Measurements from ENCODE around the gene PAFAH1B2.
A peak's percentile ranks its signal among the peaks of the same experiment; 100 is the strongest.

- TF ChIP-seq CTCF (IDR thresholded peaks at IDR 0.05 in 8 of 11, conservative IDR thresholded peaks at IDR 0.05 in 3 of 11), result no peak
- no peak for TF ChIP-seq POLR2A (IDR thresholded peaks at IDR 0.05)
- TF ChIP-seq POLR2AphosphoS5 (IDR thresholded peaks at IDR 0.05), result peak in 2 of 3 donors; percentile 9 to 72
Measured at GRCh38 chr11:117201658-117202305, 57.7 kb downstream of the PAFAH1B2 start.
